ENCODE measurements around the gene POLDIP3.

- TF ChIP-seq CTCF (IDR thresholded peaks at IDR 0.05) (no peak), POLR2AphosphoS5 (IDR thresholded peaks at IDR 0.05) (no peak), POLR2A (IDR thresholded peaks at IDR 0.05) (no peak), EP300 (IDR thresholded peaks at IDR 0.05) (no peak)
Measured at GRCh38 chr22:42625416-42625815, 10.7 kb upstream of the POLDIP3 start.

All from sigmoid colon (tissue), 4 donors.